Neural progenitor cell (in vitro differentiated cells): ENCODE results near the gene SEC16A. TPM values are rescaled to one million over a fixed set of nuclear protein-coding genes. Genes with fewer than 3 reads are reported as not detected.

Source experiments
- DNase-seq: peaks from one replicate; pipeline ENCODE4 v3.0.0-alpha.2; 2016; ENCODE audit warnings: low spot score
- H2AFZ ChIP-seq: fragments of 200-600 bp; sonication (generic); replicated peaks from 2 replicates; pipeline ENCODE4 v1.6.1; 2016; ENCODE audit warnings: antibody characterized with exemption
- H3F3A ChIP-seq: fragments of 200-600 bp; sonication (generic); 2 replicates; pipeline ENCODE4 v1.6.1; 2016; ENCODE audit warnings: antibody characterized with exemption, low read depth
- H3K27ac ChIP-seq: fragments of 200-600 bp; sonication (generic); 2 replicates; pipeline ENCODE4 v1.5.1; 2016; ENCODE audit warnings: mild to moderate bottlenecking
- H3K27me3 ChIP-seq: fragments of 200-600 bp; sonication (generic); 2 replicates; pipeline ENCODE4 v1.6.1; 2016; ENCODE audit warnings: mild to moderate bottlenecking, moderate library complexity
- H3K36me3 ChIP-seq: fragments of 200-600 bp; sonication (generic); 2 replicates; pipeline ENCODE4 v1.5.1; 2016
- H3K4me1 ChIP-seq: fragments of 200-600 bp; sonication (generic); 2 replicates; pipeline ENCODE4 v1.6.1; 2016; ENCODE audit warnings: mixed run types
- H3K4me2 ChIP-seq: fragments of 200-600 bp; sonication (generic); 2 replicates; pipeline ENCODE4 v1.6.1; 2016
- H3K4me3 ChIP-seq: fragments of 200-600 bp; sonication (generic); 2 replicates; pipeline ENCODE4 v1.5.1; 2016
- H3K79me2 ChIP-seq: fragments of 200-600 bp; sonication (generic); 2 replicates; pipeline ENCODE4 v1.6.1; 2016; ENCODE audit warnings: low read depth
- H3K9ac ChIP-seq: fragments of 200-600 bp; sonication (generic); 2 replicates; pipeline ENCODE4 v1.6.1; 2016
- H3K9me3 ChIP-seq: fragments of 200-600 bp; sonication (generic); 2 replicates; pipeline ENCODE4 v1.5.1; 2016; ENCODE audit warnings: low read depth
- H4K20me1 ChIP-seq: fragments of 200-600 bp; sonication (generic); 2 replicates; pipeline ENCODE4 v1.6.1; 2016; ENCODE audit warnings: low read depth
- H3K27ac Mint-ChIP-seq: 3 replicates; pipeline ENCODE4 v1.8.0; 2021; ENCODE audit warnings: mixed read lengths
- H3K27me3 Mint-ChIP-seq: 2 replicates; pipeline ENCODE4 v1.8.0; 2022; ENCODE audit warnings: low read depth, mild to moderate bottlenecking, inconsistent platforms, moderate library complexity, mixed read lengths; ENCODE audit not compliant: insufficient read depth
- H3K36me3 Mint-ChIP-seq: 3 replicates; pipeline ENCODE4 v1.8.0; 2021; ENCODE audit warnings: mixed read lengths
- H3K4me1 Mint-ChIP-seq: 3 replicates; pipeline ENCODE4 v1.8.0; 2021; ENCODE audit warnings: mixed read lengths
- H3K4me3 Mint-ChIP-seq: 3 replicates; pipeline ENCODE4 v1.8.0; 2021; ENCODE audit warnings: mild to moderate bottlenecking, moderate library complexity, mixed read lengths
- H3K9me3 Mint-ChIP-seq: 3 replicates; pipeline ENCODE4 v1.8.0; 2020; ENCODE audit warnings: mixed read lengths
- EZH2 ChIP-seq: fragments of 200-600 bp; sonication (generic); IDR thresholded peaks from 2 replicates; pipeline ENCODE4 v1.6.1; 2017; ENCODE audit warnings: antibody characterized with exemption, mild to moderate bottlenecking, moderate library complexity
- EZH2phosphoT487 ChIP-seq: fragments of 200-600 bp; sonication (generic); IDR thresholded peaks from 2 replicates; pipeline ENCODE4 v1.6.1; 2017; ENCODE audit warnings: antibody characterized with exemption
- total RNA-seq: library from RNA; depleted of rRNA; stranded (reverse); fragments of >200 nt; gene quantifications from 2 replicates; pipeline ENCODE4 v1.2.3, GENCODE V29; 2015; ENCODE audit warnings: low replicate concordance
- TF ChIP-seq, protein P1 (sequence below): fragments of 200-600 bp; sonication (generic); IDR thresholded peaks from 2 replicates; pipeline ENCODE4 v1.5.1; 2017; ENCODE audit warnings: antibody characterized with exemption, mild to moderate bottlenecking

SEC16A gene
- total RNA-seq, 1 donor from 2014 or later: 16.8 TPM

DNA sequence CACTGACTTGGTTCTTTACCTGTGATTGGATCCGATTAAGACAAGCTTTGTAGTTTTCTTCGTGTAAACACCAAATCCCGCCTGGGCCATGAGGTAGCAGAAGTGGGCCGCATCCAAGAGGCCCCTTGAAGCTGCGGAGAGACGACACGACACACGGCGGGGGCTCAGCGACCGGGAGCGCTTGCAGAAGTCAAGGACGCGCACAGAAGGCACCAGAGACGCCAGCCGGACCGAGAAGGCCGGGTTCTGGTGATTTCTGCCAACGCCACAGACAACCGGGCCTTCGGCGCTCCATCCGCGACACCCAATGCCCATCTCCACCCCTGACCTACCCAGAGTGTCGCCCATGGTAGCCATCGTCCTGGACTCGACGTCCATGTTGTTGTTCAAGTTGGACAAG, 23.4 kb downstream of the SEC16A start:
- Histone ChIP-seq H3K4me3 (no peak overlapping the region), H3K4me1 (no peaks in the 10 kb centered on the region), H3K27ac (no peak overlapping the region), H3K36me3 (peaks cover 3% of the 10 kb centered on the region), H3K79me2 (no peaks in the 10 kb centered on the region), H3K27me3 (no peaks in the 10 kb centered on the region), H3K9ac (no peak overlapping the region), H3K9me3 (no peaks in the 10 kb centered on the region), H4K20me1 (peaks cover 7% of the 10 kb centered on the region), H3K4me2 (no peak overlapping the region), H2AFZ (no peak overlapping the region), H3F3A (no peaks in the 10 kb centered on the region)
- H3K27me3 Mint-ChIP-seq: peaks cover 7% of the 10 kb centered on the region
- TF ChIP-seq, protein P1, sequence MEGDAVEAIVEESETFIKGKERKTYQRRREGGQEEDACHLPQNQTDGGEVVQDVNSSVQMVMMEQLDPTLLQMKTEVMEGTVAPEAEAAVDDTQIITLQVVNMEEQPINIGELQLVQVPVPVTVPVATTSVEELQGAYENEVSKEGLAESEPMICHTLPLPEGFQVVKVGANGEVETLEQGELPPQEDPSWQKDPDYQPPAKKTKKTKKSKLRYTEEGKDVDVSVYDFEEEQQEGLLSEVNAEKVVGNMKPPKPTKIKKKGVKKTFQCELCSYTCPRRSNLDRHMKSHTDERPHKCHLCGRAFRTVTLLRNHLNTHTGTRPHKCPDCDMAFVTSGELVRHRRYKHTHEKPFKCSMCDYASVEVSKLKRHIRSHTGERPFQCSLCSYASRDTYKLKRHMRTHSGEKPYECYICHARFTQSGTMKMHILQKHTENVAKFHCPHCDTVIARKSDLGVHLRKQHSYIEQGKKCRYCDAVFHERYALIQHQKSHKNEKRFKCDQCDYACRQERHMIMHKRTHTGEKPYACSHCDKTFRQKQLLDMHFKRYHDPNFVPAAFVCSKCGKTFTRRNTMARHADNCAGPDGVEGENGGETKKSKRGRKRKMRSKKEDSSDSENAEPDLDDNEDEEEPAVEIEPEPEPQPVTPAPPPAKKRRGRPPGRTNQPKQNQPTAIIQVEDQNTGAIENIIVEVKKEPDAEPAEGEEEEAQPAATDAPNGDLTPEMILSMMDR: no peak
- TF ChIP-seq EZH2phosphoT487 (no peak), EZH2 (no peak)
- H3K4me1 Mint-ChIP-seq: no peaks in the 10 kb centered on the region
- no peak overlapping the region for H3K4me3 Mint-ChIP-seq
- DNase-seq: no peak
- H3K9me3 Mint-ChIP-seq: no peaks in the 10 kb centered on the region
- H3K27ac Mint-ChIP-seq: no peak overlapping the region
- peaks cover 32% of the 10 kb centered on the region for H3K36me3 Mint-ChIP-seq

DNA sequence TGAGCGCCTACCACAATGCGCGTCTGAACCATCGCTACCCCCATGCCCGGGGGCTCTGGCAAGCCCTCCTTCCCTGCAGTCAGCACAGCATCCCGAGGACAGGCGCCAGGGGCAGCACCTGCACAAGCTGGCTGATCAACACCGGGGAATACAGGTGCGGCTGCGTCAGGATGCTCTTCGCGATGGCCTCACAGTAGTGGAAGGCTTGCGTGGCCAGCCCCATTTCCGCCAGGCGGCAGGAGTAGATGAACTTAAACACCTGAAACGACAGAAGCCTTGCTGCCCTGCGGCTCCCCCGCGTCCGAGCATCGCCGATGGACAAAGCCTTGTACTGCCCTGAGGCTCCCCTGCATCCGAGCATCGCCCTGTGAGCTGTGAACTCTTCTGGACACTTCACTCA, 25.5 kb downstream of the SEC16A start:
- H2AFZ ChIP-seq: no peak overlapping the region
- no peak overlapping the region for H3K4me2 ChIP-seq
- no peak overlapping the region for H3K27ac ChIP-seq
- no peaks in the 10 kb centered on the region for H3F3A ChIP-seq
- no peak for DNase-seq
- no peaks in the 10 kb centered on the region for H3K27me3 ChIP-seq
- H3K4me3 ChIP-seq: no peak overlapping the region
- H3K4me1 Mint-ChIP-seq: no peaks in the 10 kb centered on the region
- TF ChIP-seq EZH2phosphoT487 (no peak), EZH2 (no peak)
- TF ChIP-seq, protein P1: no peak
- no peak overlapping the region for H3K27ac Mint-ChIP-seq
- peaks cover 35% of the 10 kb centered on the region for H3K36me3 Mint-ChIP-seq
- no peak overlapping the region for H3K9ac ChIP-seq
- no peak overlapping the region for H3K4me3 Mint-ChIP-seq
- H4K20me1 ChIP-seq: peaks cover 5% of the 10 kb centered on the region
- peaks cover 9% of the 10 kb centered on the region for H3K27me3 Mint-ChIP-seq
- no peaks in the 10 kb centered on the region for H3K36me3 ChIP-seq
- no peaks in the 10 kb centered on the region for H3K79me2 ChIP-seq
- H3K9me3 Mint-ChIP-seq: no peaks in the 10 kb centered on the region
- no peaks in the 10 kb centered on the region for H3K4me1 ChIP-seq
- H3K9me3 ChIP-seq: no peaks in the 10 kb centered on the region

DNA sequence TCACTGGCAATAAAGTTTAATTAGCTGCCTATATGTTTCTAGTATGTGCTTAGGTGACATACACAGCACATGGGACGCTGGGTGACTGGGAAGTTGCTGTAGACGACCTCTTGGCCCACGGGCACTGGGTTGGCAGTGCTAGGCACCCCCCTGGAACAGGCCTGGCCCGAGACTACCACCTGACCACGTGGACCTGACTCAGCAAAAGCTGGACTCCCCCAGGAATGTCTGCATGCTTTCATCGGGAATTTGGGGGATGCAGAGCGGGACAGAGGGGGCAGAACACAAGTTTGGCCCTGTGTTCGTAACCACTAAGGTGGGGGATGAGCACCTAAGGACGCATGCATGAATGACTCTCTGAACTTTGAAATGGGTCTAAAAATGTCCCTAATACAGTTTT, 26.6 kb downstream of the SEC16A start:
- Mint-ChIP-seq H3K4me3 (no peak overlapping the region), H3K36me3 (peaks cover 29% of the 10 kb centered on the region), H3K4me1 (no peaks in the 10 kb centered on the region), H3K27me3 (peaks cover 9% of the 10 kb centered on the region), H3K27ac (no peak overlapping the region), H3K9me3 (no peaks in the 10 kb centered on the region)
- no peak for DNase-seq
- Histone ChIP-seq H3K27ac (no peak overlapping the region), H3K4me1 (no peaks in the 10 kb centered on the region), H3K79me2 (no peaks in the 10 kb centered on the region), H3K9ac (no peak overlapping the region), H3F3A (no peaks in the 10 kb centered on the region), H3K4me2 (no peak overlapping the region), H3K4me3 (no peak overlapping the region), H3K27me3 (no peaks in the 10 kb centered on the region), H2AFZ (no peak overlapping the region), H3K36me3 (no peaks in the 10 kb centered on the region), H3K9me3 (no peaks in the 10 kb centered on the region), H4K20me1 (peaks cover 10% of the 10 kb centered on the region)
- TF ChIP-seq EZH2phosphoT487: no peak
- TF ChIP-seq, protein P1: no peak
- TF ChIP-seq EZH2: no peak
